ENCODE data around the gene SERP1. TPM values are rescaled to one million over a fixed set of nuclear protein-coding genes. Genes with fewer than 3 reads are reported as not detected.
A peak's percentile ranks its signal among the peaks of the same experiment; 100 is the strongest.

The SERP1 gene
- total RNA-seq, 1 experiment from 2014 or later: 91.7 TPM

DNA sequence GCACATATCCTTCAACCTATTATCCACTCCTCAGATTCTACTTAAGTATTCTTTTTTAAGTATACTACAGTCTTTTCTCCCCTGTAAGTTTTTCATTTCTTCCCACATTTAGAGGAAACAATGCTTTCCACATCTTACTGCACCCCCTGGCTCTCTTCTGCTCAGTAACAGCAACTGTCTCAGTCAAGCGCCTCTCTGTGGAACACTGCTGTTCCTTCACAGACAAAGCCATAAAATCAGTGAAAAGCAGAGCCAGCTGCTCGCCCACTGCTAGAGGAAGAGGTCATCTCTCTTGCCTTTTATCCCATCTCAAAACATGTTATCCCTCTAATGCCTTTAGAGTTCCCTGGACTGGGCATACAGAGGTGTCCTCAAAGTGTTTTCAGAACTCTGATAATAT lies 24.8 kb downstream of the SERP1 start:
- ChIA-PET CTCF (no interaction called here), POLR2A (ENCODE audit: low non-redundant PET) (no interaction called here)
- H3K36me3 ChIP-seq (ENCODE audit: insufficient read depth, low read length, poor library complexity, severe bottlenecking): no peaks in the 10 kb centered on the region
- H3K27ac ChIP-seq (ENCODE audit: low read depth, low read length, poor library complexity, severe bottlenecking): no peak overlapping the region
- no TSS peak for BruUV-seq (replicated peaks)
- DNase-seq (ENCODE audit: low spot score): no peak
- no peaks in the 10 kb centered on the region for H3K27me3 ChIP-seq (replicated peaks; ENCODE audit: insufficient read depth, low read depth, low read length, poor library complexity)
- H3K9me3 ChIP-seq (ENCODE audit: low read depth, low read length, poor library complexity, severe bottlenecking): no peaks in the 10 kb centered on the region
- no peak for TF ChIP-seq EZH2 (IDR thresholded peaks at IDR 0.05; ENCODE audit: borderline replicate concordance, low read depth, low read length, poor library complexity, severe bottlenecking)
- TF ChIP-seq, protein P1, sequence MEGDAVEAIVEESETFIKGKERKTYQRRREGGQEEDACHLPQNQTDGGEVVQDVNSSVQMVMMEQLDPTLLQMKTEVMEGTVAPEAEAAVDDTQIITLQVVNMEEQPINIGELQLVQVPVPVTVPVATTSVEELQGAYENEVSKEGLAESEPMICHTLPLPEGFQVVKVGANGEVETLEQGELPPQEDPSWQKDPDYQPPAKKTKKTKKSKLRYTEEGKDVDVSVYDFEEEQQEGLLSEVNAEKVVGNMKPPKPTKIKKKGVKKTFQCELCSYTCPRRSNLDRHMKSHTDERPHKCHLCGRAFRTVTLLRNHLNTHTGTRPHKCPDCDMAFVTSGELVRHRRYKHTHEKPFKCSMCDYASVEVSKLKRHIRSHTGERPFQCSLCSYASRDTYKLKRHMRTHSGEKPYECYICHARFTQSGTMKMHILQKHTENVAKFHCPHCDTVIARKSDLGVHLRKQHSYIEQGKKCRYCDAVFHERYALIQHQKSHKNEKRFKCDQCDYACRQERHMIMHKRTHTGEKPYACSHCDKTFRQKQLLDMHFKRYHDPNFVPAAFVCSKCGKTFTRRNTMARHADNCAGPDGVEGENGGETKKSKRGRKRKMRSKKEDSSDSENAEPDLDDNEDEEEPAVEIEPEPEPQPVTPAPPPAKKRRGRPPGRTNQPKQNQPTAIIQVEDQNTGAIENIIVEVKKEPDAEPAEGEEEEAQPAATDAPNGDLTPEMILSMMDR (conservative IDR thresholded peaks at IDR 0.05; ENCODE audit: low read depth, low read length): peak; percentile 19; the same call in 1 of the 2 replicates
- H3K4me3 ChIP-seq (ENCODE audit: low read depth, low read length, poor library complexity, severe bottlenecking): no peak overlapping the region
- no peaks in the 10 kb centered on the region for H3K4me1 ChIP-seq (ENCODE audit: insufficient read depth, low read length, poor library complexity, severe bottlenecking)
- intact Hi-C loops (cut with micrococcal nuclease; ENCODE audit: unreplicated experiment): no loop called here

DNA sequence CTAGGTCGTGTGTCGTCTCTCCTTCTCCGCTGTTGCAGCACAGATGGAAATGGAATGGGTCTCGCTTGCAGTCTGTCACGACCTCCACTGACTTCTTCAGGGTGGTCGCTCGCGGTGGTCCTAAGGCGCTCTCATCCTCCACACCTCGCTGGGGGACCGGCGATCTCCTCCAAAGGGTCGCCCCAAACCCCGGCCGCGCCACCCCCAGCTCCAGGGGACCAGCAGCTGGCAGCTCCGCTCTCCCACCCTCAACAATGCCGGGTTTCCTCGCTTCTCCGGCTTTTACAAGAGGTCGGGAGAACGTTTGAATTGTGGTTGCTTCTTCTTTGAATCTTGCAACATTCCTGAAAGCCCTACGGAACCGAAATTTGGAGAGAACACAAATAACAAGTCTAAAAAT lies 25.9 kb downstream of the SERP1 start:
- ChIA-PET POLR2A (ENCODE audit: low non-redundant PET) (interaction anchor here (0.6 kb wide), 1 partner anchor 606 kb away, joined by 3 read pairs; no protein-coding TSS in a partner anchor), CTCF (no interaction called here)
- no peak for DNase-seq (ENCODE audit: low spot score)
- H3K9me3 ChIP-seq (ENCODE audit: low read depth, low read length, poor library complexity, severe bottlenecking): no peaks in the 10 kb centered on the region
- H3K27me3 ChIP-seq (replicated peaks; ENCODE audit: insufficient read depth, low read depth, low read length, poor library complexity): no peaks in the 10 kb centered on the region
- H3K4me3 ChIP-seq (ENCODE audit: low read depth, low read length, poor library complexity, severe bottlenecking): no peak overlapping the region
- H3K27ac ChIP-seq (ENCODE audit: low read depth, low read length, poor library complexity, severe bottlenecking): no peak overlapping the region
- intact Hi-C loops (cut with micrococcal nuclease; ENCODE audit: unreplicated experiment): no loop called here
- no peak for TF ChIP-seq EZH2 (IDR thresholded peaks at IDR 0.05; ENCODE audit: borderline replicate concordance, low read depth, low read length, poor library complexity, severe bottlenecking)
- TF ChIP-seq, protein P1 (conservative IDR thresholded peaks at IDR 0.05; ENCODE audit: low read depth, low read length): no peak
- H3K36me3 ChIP-seq (ENCODE audit: insufficient read depth, low read length, poor library complexity, severe bottlenecking): no peaks in the 10 kb centered on the region
- H3K4me1 ChIP-seq (ENCODE audit: insufficient read depth, low read length, poor library complexity, severe bottlenecking): no peaks in the 10 kb centered on the region
- no TSS peak for BruUV-seq (replicated peaks)

DNA sequence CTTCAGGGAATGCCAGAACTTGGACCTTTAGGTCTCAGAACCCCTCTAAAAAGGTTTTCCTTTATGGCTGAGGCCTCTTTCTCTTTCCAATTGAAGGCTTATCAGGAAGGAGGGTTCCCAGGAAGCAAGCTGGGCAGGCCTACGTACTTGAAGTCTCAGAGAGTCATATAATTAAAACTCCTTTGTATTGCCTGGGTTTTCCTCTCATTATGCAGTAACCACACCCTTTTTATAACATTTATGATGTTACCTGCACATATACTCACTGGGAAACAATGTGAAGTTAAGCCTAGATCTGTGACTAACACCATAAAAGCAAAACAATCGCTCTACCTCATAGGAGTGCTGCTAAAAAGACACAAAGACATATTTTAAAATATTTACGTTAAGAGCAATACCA lies 27.3 kb downstream of the SERP1 start:
- H3K4me1 ChIP-seq (ENCODE audit: insufficient read depth, low read length, poor library complexity, severe bottlenecking): no peaks in the 10 kb centered on the region
- TF ChIP-seq, protein P1 (conservative IDR thresholded peaks at IDR 0.05; ENCODE audit: low read depth, low read length): no peak
- no peak for TF ChIP-seq EZH2 (IDR thresholded peaks at IDR 0.05; ENCODE audit: borderline replicate concordance, low read depth, low read length, poor library complexity, severe bottlenecking)
- CTCF ChIA-PET: no interaction called here
- no peaks in the 10 kb centered on the region for H3K36me3 ChIP-seq (ENCODE audit: insufficient read depth, low read length, poor library complexity, severe bottlenecking)
- H3K9me3 ChIP-seq (ENCODE audit: low read depth, low read length, poor library complexity, severe bottlenecking): no peaks in the 10 kb centered on the region
- H3K27me3 ChIP-seq (replicated peaks; ENCODE audit: insufficient read depth, low read depth, low read length, poor library complexity): no peaks in the 10 kb centered on the region
- no TSS peak for BruUV-seq (replicated peaks)
- POLR2A ChIA-PET (ENCODE audit: low non-redundant PET): no interaction called here
- intact Hi-C loops (cut with micrococcal nuclease; ENCODE audit: unreplicated experiment): no loop called here
- H3K27ac ChIP-seq (ENCODE audit: low read depth, low read length, poor library complexity, severe bottlenecking): no peak overlapping the region
- H3K4me3 ChIP-seq (ENCODE audit: low read depth, low read length, poor library complexity, severe bottlenecking): no peak overlapping the region
- DNase-seq (ENCODE audit: low spot score): no peak
